Amniotic stem cell (primary cell): ENCODE measurements around the gene MAEL.
"Not testable (repeated sequence)": the region's sequence is repeated elsewhere in the genome, so short reads cannot be mapped to it uniquely, and the experiment has no call there.

ENCODE experiments used
- DNase-seq: peaks from one replicate; lab custom pipeline; 2025; lab: John Stamatoyannopoulos, UW

The MAEL gene

DNA sequence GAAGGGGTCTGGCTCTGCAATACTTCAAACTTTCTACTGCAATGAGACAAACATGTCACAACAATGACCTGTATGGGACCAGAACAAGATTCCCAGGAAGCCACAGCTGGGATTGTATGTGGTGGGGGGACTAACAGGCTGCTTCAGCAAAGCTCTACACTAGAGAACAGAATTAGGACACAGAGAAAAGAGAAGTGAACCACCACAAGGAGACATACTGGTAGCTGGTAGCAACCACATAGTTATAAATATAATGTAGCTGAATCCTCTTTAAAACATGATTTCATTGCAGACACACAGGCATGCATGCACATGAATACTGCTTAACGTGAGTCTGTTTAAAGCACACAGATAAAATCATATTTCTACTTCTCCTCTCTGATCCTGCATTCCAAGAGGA is 10.3 kb upstream of the MAEL start:
- DNase-seq = no peak

DNA sequence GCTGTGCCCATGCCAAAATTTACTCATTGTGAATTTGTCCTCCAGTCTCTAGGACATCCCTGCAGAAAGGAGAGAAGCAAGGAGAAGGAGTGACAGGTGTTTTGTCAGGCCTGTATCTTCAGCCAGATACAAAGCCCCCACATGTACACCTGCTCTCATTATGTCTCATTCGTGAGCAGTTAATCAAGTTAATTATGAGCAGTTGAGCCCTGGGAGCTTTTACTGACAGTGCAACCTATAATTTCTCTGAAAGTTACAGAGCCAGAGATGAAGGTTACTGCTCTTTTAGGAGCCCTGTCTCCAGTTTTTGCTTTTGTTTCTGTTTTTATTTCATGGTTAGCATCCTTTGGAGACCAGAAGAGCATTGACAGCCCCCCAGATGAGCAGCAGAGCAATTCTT is 8.7 kb upstream of the MAEL start:
- DNase-seq = no peak

DNA sequence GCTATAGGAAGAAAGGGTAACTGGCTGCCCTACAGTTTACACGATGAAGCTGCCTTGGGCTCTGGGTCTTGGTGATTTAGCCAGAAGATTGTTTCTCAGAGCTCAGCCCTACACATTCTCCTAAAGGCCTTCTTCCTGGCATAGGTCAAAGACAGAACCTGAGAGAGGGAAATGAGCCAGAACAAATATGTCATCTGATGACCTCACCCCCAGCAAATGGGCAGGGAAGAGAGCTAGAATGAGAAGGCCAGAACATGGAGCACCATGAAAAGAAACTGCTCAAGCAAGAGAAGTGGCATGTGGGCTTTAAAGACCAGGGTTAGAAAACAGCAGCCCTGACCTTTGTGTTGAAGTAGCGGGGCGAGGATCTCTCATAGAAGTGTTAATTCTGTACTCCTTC is 8.3 kb upstream of the MAEL start:
- no peak for DNase-seq

DNA sequence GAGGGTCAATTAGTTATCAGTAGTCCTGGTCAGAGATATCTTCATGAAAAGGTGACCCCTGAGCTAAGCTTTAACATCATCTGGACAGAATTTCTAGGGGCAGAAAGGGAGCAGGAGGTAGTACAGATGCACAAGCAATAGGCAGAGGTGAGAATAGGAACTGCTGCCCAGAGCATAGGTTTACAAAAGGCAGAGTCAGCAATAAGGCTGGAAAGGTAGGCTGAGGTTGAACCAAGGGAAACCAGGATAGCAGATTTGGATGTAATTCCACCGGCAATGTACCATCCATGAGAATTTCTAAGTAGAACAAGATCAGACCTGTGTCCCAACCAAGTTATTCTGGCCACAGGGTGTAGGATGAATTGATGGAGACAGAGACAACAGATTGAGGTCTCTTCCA is 7.5 kb upstream of the MAEL start:
- DNase-seq = no peak

DNA sequence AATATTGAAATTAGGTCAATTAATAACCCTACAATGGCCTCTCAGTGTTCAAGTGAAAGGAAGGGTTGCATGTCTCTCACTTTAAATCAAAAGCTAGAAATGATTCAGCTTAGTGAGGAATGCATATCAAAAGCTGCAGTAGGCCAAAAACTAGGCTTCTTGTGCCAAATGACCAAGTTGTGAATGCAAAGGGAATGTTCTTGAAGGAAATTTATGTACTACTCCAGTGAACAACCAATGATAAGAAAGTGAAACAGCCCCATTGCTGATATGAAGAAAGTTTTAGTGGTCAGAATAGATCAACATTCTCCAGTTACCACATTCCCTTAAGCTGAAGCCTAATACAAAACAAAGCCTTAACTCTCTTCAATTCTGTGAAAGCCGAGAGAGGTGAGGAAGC is 10.0 kb downstream of the MAEL start:
- no peak for DNase-seq

DNA sequence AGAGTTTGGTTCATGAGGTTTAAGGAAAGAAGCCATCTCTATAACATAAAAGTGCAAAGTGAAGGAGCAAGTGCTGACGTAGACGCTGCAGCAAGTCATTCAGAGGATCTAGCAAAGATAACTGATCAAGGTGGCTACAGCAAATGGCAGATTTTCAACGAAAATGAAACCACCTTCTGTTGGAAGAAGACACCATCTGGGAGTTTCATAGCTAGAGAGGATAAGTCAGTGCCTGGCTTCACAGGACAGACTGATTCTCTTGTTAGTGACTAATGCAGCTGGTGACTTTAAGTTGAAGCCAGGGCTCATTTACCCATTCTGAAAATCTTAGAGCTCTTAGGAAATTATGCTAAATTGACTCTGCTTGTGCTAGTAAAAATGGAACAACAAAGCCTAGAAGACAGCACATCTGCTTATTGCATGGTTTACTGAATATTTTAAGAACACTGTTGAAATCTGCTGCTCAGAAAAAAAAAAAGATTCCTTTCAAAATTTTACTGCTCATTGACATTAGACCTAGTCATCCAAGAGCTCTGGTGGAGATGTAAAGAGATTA is 10.5 kb downstream of the MAEL start:
- DNase-seq = no peak

DNA sequence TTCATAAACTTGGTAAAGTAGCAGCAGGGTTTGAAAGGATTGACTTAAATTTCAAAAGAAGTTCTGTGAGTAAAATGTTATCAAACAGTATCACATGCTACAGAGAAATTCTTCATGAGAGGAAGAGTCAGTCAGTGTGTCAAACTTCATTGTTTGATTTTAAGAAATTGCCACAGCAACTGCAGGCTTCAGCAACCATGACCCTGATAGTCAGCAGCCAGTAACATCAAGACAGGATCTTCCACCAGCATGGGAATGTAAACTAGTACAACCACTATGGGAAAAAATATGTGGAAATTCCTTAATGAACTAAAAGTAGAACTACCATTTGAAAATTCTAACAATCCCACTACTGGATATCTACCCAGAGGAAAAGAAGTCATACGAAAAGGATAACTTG is 11.5 kb downstream of the MAEL start:
- no peak for DNase-seq

DNA sequence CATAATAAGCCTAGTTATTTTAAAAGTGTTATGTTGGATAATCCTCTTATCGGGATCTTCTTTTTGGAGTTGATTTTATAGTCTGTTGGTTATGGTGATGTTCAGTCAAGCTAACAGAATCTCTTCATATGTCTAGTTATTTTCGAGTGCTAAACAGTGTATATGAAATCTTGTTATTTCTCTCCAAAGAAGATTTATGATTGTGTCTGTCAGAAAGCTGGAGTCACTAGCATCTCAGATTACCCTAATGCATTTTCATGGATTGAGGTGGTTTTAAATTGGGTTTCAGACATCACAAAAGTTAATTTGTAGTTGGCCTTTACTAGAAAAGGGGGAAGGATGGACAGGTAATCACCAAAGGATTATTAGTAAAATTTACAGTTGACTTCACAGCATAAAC is 13.3 kb downstream of the MAEL start:
- DNase-seq = no peak

DNA sequence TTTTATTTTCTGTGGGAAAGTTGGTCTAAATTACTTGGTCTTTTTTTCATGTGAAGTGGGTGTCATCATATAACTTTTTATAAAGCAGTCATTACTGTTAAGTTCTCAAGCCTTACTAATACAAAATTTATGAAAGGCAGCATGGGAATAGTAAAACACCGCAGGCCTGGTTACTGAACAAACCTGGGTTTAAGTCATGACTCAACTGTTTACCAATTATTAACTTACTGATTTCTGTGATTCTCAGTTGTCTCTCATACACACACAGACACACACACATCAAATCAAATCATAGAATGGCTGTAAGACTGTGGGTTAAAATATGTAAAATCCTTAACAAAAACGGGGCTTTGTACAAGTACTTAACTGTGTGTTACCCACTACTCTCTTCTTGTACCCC is 14.6 kb downstream of the MAEL start:
- DNase-seq = no peak

DNA sequence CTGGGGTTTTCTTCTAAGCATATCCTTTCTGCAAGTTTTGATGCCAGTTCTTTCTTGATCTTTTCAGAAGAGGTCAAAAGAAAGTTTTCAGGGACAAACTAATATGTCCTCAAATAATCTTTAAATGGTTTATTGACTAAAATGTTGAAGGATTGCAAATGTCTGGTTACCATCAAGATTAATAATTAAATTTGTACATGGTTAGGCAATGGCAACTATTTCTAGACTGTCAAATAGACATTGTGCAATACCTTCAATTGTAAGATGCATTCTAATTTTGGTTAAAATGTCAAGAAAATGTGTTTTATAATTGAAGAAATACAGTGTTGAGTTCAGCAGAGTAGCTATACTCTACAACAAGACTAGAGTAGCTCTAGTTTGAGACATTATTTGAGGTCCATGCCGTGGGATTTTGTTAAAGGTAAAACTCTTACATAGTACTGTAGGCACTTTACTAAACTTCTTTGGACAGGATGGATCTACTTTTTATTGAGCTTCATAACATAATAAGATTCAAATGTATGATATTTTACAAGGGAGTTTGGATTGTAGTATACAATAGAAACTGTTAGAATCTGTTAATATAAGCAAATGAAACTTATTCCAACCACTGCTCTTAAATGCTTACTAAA is 22.6 kb downstream of the MAEL start:
- DNase-seq = no peak

DNA sequence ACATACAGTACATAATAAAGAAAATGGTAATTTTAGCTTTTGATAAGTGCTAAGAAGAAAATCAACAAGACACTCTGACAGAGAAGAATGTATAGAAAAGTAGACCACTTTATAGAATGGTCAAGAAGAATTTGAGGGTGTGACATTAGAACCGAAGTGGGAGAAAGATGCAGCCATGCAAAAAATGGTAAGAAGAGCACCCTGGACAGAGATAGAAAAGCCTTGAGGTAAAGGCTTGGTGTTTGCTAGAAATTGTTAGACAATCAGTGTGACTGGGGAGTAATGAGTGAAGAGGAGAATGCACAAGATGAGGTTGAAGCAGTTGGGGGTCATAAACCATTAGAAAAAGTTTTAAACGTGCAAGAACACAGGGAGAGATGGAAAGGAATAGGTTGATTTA is 23.5 kb downstream of the MAEL start:
- DNase-seq = no peak

DNA sequence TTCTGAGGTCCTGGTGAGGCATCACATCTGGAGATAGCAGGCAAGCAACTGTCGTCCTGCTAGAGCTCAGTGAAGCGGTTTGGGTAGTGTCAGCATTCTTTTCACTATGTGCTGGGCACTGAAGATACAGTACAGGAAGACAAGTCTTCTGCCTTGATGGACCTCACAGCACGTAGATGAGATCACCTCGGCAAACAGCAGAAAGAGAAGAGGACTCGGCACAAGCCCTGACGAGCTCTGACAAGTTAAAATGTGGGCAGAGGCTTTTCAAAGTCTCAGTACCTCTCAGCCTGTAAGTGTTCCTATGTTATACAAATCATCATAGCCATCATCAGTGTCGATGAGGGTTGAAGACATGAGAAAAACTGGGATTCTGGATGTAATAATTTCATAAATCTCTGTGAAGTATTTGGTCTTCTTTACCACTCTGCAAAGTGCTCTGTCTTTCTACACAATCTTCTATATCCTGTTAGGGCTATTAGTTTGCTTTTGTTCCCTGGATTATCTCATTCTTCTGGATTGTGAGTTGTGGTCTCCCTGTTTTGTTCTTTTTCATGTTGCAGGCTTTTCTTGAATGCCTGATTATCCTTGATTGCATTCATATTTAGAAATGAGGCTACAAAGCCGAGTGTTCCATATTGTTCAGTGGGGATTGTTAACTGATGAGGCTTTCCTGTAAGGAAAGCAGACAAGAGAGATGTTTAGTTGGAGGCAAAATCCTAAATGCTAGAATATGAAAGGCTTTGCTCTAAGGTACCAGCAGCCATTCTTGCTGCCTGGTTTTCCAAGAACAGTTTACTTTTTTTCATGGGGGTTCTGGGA is 24.2 kb downstream of the MAEL start:
- no peak for DNase-seq

DNA sequence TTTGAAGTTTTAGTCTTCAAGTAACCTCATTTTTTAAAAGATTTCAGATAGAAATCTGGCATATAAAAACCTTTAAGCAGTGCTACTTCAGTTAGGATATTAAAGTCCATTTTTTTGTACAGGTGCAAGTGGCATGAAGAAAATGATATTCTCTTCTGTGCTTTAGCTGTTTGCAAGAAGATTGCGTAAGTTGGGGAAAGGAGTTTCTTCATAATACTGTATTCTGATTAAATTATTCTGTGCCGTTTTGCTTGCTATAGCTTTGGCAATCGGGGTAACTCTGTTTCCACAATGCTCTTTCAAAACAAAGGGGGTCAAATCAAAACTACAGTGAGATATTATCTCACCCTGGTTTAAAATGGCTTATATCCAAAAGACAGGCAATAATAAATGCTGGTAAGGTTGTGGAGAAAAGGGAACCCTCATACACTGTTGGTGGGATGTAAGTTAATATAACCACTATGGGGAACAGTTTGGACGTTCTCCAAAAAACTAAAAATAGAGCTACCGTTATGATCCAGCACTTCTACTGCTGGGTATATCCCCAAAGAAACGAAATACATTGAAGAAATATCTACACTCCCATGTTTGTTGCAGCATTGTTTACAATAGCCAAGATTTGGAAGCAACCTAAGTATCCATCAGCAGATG is 27.1 kb downstream of the MAEL start:
- no peak for DNase-seq

DNA sequence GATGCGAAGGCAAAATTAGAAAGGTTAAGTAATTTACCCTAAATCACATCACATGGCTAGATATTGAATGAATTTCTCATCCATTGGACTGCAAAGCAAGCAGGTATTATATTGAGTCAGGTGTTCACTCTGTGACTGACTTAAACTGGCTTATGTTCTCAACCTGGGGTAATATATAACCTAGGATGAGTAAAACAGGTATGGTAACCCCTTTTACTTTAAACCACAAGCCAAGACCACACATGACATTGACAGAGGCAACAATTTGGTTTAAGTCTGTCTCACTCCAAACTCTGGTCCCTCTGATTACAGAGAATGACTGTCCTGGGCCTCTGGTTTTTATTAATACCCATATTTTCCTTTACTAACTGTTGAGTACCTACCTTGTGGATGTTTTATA is 33.3 kb downstream of the MAEL start:
- DNase-seq = no peak

DNA sequence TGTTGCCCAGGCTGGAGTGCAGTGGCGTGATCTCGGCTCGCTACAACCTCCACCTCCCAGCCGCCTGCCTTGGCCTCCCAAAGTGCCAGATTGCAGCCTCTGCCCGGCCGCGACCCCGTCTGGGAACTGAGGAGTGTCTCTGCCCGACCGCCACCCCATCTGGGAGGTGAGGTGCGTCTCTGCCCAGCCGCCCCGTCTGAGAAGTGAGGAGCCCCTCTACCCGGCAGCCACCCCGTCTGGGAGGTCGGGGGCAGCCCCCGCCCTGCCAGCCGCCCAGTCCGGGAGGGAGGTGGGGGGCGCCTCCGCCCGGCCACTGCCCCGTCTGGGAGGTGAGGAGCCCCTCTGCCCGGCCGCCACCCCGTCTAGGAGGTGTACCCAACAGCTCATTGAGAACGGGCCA is 40.5 kb downstream of the MAEL start:
- DNase-seq = not testable (repeated sequence)

DNA sequence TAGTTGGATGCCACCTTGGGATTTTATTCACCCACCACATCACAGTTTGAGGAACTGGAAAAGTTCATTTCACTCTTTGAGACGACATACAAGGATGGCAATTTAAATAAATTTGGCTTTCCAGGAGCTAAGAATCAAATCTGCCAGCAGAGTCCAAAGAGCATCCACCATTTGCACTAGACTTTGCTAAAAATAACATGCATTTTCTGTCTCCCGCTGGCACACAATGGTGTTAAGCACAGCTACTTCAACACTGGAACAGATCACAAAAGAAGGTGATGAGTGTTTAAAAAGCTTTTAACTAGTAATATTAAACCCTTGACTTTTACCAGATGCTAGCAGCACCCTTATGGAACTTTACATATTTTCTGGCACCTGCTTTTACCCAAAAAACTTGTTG is 44.6 kb downstream of the MAEL start:
- DNase-seq = no peak

DNA sequence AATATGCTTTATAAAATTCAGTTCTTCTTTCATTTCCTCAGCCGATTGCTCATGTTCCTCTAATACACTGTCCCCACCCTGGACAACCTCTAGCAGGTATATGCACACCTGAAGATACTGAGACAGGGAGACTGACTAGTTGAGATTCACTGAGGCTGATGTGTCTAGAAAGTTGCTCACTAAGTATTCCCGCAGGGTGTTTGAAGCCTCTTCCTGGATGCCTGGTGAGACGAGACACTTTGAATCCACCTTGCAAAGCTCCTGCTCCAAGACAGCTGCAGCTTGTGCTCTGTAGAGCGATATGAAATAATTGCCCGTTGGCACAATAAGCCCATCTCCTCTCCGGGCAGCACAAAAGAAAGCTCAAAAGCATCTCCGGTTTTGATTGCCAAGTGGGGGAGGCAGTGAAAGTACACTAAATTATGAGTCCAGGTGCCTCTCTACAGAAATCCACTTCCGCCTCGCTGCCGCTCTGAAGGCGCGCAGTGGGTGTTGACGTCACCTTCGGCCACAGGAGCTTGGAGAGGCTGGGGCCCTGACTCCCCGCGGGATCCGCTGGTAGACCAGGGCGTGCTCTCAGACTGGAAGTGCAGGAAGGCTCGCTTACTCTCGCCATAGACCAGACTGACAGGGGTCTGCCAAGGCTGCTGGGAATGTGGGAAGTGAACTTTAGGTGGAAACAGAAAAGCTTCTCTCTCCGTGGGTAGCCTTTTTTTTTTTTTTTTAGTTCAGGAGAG is 54.8 kb downstream of the MAEL start:
- no peak for DNase-seq

DNA sequence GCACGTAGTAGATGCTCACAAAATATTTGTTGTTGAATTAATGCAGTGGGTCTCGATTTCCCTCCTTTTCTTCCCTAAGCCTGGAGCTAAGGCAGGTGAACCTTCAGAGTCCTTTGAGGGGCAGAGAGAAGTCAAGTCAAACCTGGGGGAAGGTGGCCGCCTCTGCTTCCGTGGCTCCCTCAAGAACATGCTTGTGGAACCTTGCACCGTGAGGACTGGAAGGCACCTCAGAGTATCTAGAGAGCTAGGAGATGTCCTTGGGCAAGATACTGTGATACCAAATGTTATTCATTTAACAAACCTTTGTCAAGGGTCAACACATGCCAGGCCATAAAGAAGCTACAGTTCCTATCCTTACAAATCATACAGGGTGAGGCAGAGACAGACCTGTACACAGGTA is 62.8 kb downstream of the MAEL start:
- DNase-seq = no peak

DNA sequence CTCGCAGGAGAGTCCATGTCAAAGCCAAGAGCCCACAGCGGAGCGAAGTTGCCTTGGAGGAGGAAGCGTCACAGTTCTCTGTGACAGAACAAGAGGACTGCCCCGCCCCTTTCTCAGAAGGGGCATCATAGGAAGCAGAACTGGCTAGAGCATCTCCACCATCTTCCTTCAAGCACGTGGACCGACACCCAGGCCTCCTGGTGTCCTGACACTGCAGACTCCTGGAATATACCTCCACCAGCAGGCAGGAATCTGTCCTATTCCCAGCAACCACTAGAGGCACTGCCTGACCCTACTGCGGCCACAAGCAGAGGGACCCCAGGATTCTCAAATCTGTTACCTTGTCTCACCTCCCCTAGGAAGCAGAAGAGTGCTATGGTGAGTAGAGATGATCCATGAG is 63.3 kb downstream of the MAEL start:
- DNase-seq = no peak

DNA sequence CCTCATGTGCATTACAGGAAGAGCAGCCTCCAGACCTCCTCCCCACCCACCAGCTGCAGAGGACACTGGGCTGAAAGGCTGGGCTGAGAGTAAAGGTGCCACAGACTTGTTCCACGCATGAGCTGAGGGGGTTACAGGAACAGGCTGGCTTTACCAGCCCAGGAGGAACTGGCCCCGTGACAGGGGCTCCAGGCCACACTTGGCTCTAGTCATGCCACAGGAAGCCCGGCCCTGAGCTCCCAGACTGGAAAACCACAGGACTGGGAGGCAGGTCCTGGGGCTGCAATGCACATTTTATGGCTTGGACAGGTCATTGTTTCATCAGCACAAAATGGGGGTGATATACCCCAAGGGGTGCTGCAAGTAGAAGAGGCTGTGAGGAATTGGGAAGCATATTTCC is 65.5 kb downstream of the MAEL start:
- DNase-seq = no peak

DNA sequence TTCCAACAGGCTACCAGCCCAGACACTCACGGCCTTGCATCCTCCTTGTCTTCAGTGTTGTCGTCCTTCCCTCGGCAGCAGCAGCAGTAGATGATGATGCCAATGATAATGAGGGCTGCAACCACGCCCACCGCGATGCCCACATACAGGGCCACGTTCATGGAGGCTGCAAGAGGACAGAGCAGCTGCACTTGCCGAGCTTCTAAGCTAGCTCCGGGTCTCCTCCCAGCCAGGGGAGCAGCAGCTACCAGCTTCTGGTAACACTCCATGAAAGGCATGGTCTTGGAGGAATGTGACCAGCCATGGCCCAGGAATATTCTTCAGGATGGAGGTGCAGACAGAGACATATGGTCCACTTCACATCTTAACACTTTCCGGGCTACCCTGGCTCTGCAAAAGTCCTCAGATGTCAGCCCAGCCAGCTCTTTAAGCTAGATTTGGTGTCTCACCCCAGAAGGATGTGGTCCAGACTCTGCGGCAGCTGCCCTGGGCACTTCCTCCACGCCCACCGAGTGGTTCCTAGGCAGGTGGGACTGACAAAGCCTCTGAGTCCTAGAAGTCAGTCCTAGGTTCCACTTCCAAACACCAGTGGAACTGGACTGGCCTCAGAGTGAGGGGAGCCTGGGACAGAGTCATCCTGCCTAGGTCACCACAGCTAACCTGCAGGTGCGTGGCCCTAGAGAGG is 66.0 kb downstream of the MAEL start:
- DNase-seq = no peak
